ENCODE results near the gene SDC4.

GRCh38 chr20:45317826-45318225 is 30.4 kb downstream of the SDC4 start:
- no peak for TF ChIP-seq POLR2AphosphoS5 (IDR thresholded peaks at IDR 0.05)
- no peak for TF ChIP-seq CTCF (IDR thresholded peaks at IDR 0.05)
- no peak for TF ChIP-seq EP300 (IDR thresholded peaks at IDR 0.05)
- TF ChIP-seq POLR2A (IDR thresholded peaks at IDR 0.05) = no peak
